CD4-positive, alpha-beta T cell (primary cell): Measurements from ENCODE around the gene RPS15A. TPM values are rescaled to one million over a fixed set of nuclear protein-coding genes. Genes with fewer than 3 reads are reported as not detected.

ENCODE experiments used
- ATAC-seq: fragments of 200-7000 bp; cut with Tn5 transposase; one replicate; pipeline ENCODE4 v1.10.0; 2022; ENCODE audit warnings: mild to moderate bottlenecking; ENCODE audit not compliant: poor library complexity
- CTCF ChIA-PET: fragments of 350-600 bp; sonication (Branson Sonifier 250); formaldehyde crosslinking; loops from one replicate; lab custom pipeline; 2021; ENCODE audit warnings: antibody characterized with exemption, inconsistent platforms; lab: Charles Lee
- POLR2A ChIA-PET: fragments of 350-600 bp; sonication (Branson Sonifier 250); formaldehyde crosslinking; loops from one replicate; lab custom pipeline; 2021; ENCODE audit warnings: antibody characterized with exemption, inconsistent platforms; lab: Charles Lee
- DNase-seq, 14 experiments: peaks; one replicate each; pipeline ENCODE4 v3.0.0-alpha.2; 2013 to 2020; ENCODE audit warnings: mixed read lengths in 2 of 14
- H3K27ac ChIP-seq, 2 donors: one replicate each; pipeline versions ENCODE4 v1.5.1 to v1.7.0; 2013; ENCODE audit warnings: low read length in 2 of 2, low read depth in 1 of 2, mild to moderate bottlenecking in 1 of 2
- H3K27me3 ChIP-seq, 2 experiments: 1 replicate in 1 of 2; 2 replicates in 1 of 2; pipeline versions ENCODE4 v1.6.1 to v1.7.0; 2013; ENCODE audit warnings: low read length in 2 of 2, control low read depth in 1 of 2, mild to moderate bottlenecking in 1 of 2, moderate library complexity in 1 of 2; ENCODE audit not compliant: insufficient read depth in 2 of 2, control insufficient read depth in 1 of 2
- H3K36me3 ChIP-seq: one replicate; pipeline ENCODE4 v1.6.1; 2013; ENCODE audit warnings: low read length, control low read depth; ENCODE audit not compliant: insufficient read depth
- H3K4me1 ChIP-seq: one replicate; pipeline ENCODE4 v1.6.1; 2013; ENCODE audit warnings: low read length, control low read depth; ENCODE audit not compliant: insufficient read depth
- H3K4me3 ChIP-seq: one replicate; pipeline ENCODE4 v1.5.1; 2013; ENCODE audit warnings: mild to moderate bottlenecking, low read length, moderate library complexity
- H3K9me3 ChIP-seq, 2 experiments: 1 replicate in 1 of 2; 2 replicates in 1 of 2; pipeline versions ENCODE4 v1.6.1 to v1.7.0; 2013; ENCODE audit warnings: low read length in 2 of 2, mild to moderate bottlenecking in 2 of 2, control low read depth in 1 of 2, moderate library complexity in 1 of 2; ENCODE audit not compliant: control insufficient read depth in 1 of 2, insufficient read depth in 1 of 2
- H3K27ac Mint-ChIP-seq: one replicate; pipeline ENCODE4 v1.8.0; 2020; ENCODE audit warnings: mixed read lengths
- H3K27me3 Mint-ChIP-seq: one replicate; pipeline ENCODE4 v1.8.0; 2021; ENCODE audit warnings: mixed read lengths
- H3K36me3 Mint-ChIP-seq: one replicate; pipeline ENCODE4 v1.8.0; 2021; ENCODE audit warnings: low read depth, mixed read lengths
- H3K4me1 Mint-ChIP-seq: one replicate; pipeline ENCODE4 v1.8.0; 2021; ENCODE audit warnings: low read depth, mixed read lengths
- H3K4me3 Mint-ChIP-seq: one replicate; pipeline ENCODE4 v1.8.0; 2020; ENCODE audit warnings: mild to moderate bottlenecking, mixed read lengths
- H3K9me3 Mint-ChIP-seq: one replicate; pipeline ENCODE4 v1.8.0; 2020; ENCODE audit warnings: mixed read lengths
- CTCF ChIP-seq: fragments of 200-600 bp; IDR thresholded peaks from one replicate; pipeline ENCODE4 v1.8.0; 2022; ENCODE audit warnings: antibody characterized with exemption, mild to moderate bottlenecking
- intact Hi-C, 2 experiments: fragments of 100-400 bp; cut with DNase I in 1 of 2; cut with micrococcal nuclease in 1 of 2; formaldehyde crosslinking; loops; one replicate each; pipeline versions ENCODE4 v1.15.1 to v1.9.0; 2023 to 2025; cut with DNase I, micrococcal nuclease
- total RNA-seq, 174 experiments: library from RNA in 2 of 174; stranded (reverse) in 2 of 174; gene quantifications; one replicate each; pipeline ENCODE4 v1.2.3 and lab custom pipeline; 2021 to 2026

RPS15A gene
- total RNA-seq, 2 experiments from 2014 or later = 3,821 to 3,943 TPM

- ChIA-PET POLR2A (interaction anchor here (0.9 to 10.2 kb wide), 3 partner anchors 11 to 268 kb away, joined by 3 to 232 read pairs (median 4); partner anchors contain the start of genes COQ7, RPS15A and SMG1), CTCF (interaction anchor here (5.3 kb wide), 1 partner anchor 11 kb away, joined by 95 read pairs; the partner anchor contains the start of gene RPS15A)
- Mint-ChIP-seq H3K4me3 (peak overlapping the region; percentile 96), H3K9me3 (no peaks in the 10 kb centered on the region), H3K36me3 (peaks cover 45% of the 10 kb centered on the region), H3K27ac (peak overlapping the region; percentile 88), H3K27me3 (no peaks in the 10 kb centered on the region), H3K4me1 (peaks cover 48% of the 10 kb centered on the region)
- no peak for TF ChIP-seq CTCF
- Histone ChIP-seq H3K4me1 (peaks cover 42% of the 10 kb centered on the region), H3K27me3 (no peaks in the 10 kb centered on the region), H3K27ac (peak overlapping the region in 1 of 2 donors; percentile 15), H3K4me3 (peak overlapping the region; percentile 98), H3K36me3 (peaks cover 29% of the 10 kb centered on the region), H3K9me3 (no peaks in the 10 kb centered on the region)
- ATAC-seq (no peak), DNase-seq (no peak)
- intact Hi-C loops = loop anchor here in 1 of 2 experiments (10.0 kb wide), 1 partner anchor 755 kb away; the partner anchor contains the start of gene VPS35L
Observed at GRCh38 chr16:18799500-18799899, 9.4 kb upstream of the RPS15A start.

DNA sequence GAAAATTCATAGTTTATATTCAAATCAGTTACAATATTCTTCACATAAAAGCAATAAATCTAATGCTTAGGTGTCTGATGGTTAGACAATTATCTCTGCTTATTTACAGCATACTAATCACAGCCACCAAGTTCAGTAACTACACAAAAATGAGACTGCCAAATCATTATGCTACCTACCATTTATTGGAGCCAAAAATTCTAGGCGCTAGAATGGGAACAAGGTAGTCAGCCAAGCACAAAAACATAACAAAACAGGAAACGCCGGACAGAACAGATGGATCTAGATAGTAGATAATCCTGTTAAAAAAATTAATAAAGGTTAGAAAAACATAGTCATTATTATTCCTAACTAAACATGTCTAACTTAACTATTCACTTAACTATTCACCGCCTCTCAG, 7.6 kb upstream of the RPS15A start:
- H3K27me3 ChIP-seq = no peaks in the 10 kb centered on the region
- intact Hi-C loops = loop anchor here in 1 of 2 experiments (10.0 kb wide), 1 partner anchor 757 kb away; the partner anchor contains the start of gene VPS35L

GRCh38 chr16:18796377-18796776, 6.2 kb upstream of the RPS15A start:
- H3K27me3 Mint-ChIP-seq = no peaks in the 10 kb centered on the region
- no peaks in the 10 kb centered on the region for H3K9me3 Mint-ChIP-seq
- Histone ChIP-seq H3K4me3 (no peak overlapping the region), H3K27me3 (no peaks in the 10 kb centered on the region), H3K9me3 (no peaks in the 10 kb centered on the region), H3K36me3 (peaks cover 51% of the 10 kb centered on the region), H3K27ac (no peak overlapping the region), H3K4me1 (peaks cover 24% of the 10 kb centered on the region)
- intact Hi-C loops = loop anchor here in 1 of 2 experiments (10.0 kb wide), 1 partner anchor 758 kb away; the partner anchor contains the start of gene VPS35L
- TF ChIP-seq CTCF = no peak
- no peak overlapping the region for H3K4me3 Mint-ChIP-seq
- peak overlapping the region; percentile 36 for H3K27ac Mint-ChIP-seq
- peaks cover 63% of the 10 kb centered on the region for H3K36me3 Mint-ChIP-seq
- H3K4me1 Mint-ChIP-seq = peaks cover 35% of the 10 kb centered on the region
- ATAC-seq (no peak), DNase-seq (no peak)
- ChIA-PET POLR2A (no interaction called here), CTCF (no interaction called here)

More for the DNA sequence above, 7.6 kb upstream of the RPS15A start:
- H3K36me3 ChIP-seq = peaks cover 41% of the 10 kb centered on the region
- no peaks in the 10 kb centered on the region for H3K9me3 Mint-ChIP-seq
- no peak for TF ChIP-seq CTCF
- H3K9me3 ChIP-seq = no peaks in the 10 kb centered on the region
- CTCF ChIA-PET = no interaction called here
- no peak overlapping the region for H3K27ac ChIP-seq
- peaks cover 62% of the 10 kb centered on the region for H3K36me3 Mint-ChIP-seq
- H3K4me1 Mint-ChIP-seq = peaks cover 41% of the 10 kb centered on the region
- H3K4me3 Mint-ChIP-seq = peak overlapping the region; percentile 44
- POLR2A ChIA-PET = interaction anchor here (10.2 kb wide), 1 partner anchor 9 kb away, joined by 232 read pairs; the partner anchor contains the start of gene RPS15A
- H3K27me3 Mint-ChIP-seq = no peaks in the 10 kb centered on the region
- no peak for DNase-seq
- no peak overlapping the region for H3K4me3 ChIP-seq
- H3K27ac Mint-ChIP-seq = no peak overlapping the region
- ATAC-seq = no peak
- H3K4me1 ChIP-seq = peaks cover 36% of the 10 kb centered on the region
